IPS DF 4.7 (cell line): Measurements from ENCODE around the gene HCN2.
"Not testable (repeated sequence)": the region's sequence is repeated elsewhere in the genome, so short reads cannot be mapped to it uniquely, and the experiment has no call there.

Experiments used
- DNase-seq: peaks from one replicate; pipeline ENCODE4 v3.0.0-alpha.2; 2013; ENCODE audit warnings: low spot score; ENCODE audit errors: extremely low read depth

HCN2 gene

DNA sequence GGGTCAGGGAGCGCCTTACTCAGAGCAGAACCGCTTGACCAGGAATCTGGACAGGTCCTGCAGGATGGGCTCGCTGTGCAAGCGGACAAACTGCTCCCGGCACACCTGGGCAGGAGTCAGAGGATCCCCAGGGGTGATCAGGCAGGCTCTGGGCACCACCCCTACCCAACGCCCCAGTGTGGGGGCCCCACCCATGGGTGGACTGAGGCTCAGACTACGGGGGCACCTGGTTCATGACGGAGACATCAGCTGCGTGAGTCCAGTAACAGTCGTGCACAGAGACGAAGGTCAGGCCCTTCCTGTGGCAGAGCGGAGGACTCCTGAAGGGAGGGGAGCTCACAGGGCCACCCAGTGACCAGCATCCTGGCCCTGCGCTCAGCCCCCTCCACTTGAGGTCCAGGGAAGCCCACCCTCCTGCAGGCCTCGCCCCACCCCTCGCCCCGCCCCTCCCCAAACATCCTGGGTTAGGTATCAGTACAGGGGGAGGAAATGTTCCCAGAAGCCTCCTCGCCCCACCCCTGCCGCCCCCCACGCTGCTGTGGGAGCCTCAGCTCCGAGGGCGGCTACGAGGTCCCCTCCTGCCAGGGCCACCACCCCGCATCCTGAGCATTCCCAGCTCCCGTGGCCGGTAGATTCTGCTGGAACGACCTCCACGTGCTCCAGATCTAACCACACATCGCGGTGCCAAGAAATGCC, 28.0 kb downstream of the HCN2 start:
- DNase-seq, result no peak

GRCh38 chr19:618247-618619, 28.6 kb downstream of the HCN2 start:
- no peak for DNase-seq

- no peak for DNase-seq
These were observed 29.1 kb downstream of the HCN2 start for GRCh38 chr19:618674-619285.

DNA sequence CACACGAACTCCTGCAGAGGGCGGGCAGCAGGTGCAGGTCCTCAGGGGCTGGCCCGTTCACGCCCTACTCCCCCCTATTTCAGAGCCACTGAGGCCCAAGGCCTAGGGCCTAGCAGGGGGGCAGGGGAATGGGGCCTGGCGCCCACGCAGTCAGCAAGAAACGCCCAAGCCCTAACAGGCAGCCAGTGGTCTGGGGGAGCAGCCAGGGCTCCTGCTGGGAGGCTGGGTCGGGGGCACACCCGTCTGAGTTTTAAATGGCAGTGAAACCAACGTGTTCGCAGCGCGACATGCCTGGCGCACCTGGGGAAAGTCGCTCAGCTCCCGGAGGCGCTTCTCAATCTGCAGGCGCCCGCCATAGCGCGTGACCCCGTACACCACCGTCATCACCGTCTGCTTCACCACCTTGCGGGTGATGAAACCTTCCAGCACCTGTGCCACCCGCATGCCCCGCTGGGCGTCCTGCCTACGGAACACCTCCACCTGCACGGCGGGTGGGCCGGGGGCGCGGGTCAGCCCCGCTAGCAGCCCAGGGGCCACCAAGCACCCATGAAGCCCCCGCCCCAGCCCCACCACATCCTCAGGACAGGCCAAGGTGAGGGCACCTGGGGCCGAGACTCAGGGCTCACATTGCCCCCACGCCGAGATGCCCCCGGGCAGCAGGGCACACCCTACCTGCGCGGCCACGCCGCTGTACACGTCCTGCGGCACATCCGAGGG, 29.8 kb downstream of the HCN2 start:
- DNase-seq, result no peak

GRCh38 chr19:620166-620862, 30.6 kb downstream of the HCN2 start:
- no peak for DNase-seq

GRCh38 chr19:621191-621590, 31.5 kb downstream of the HCN2 start:
- DNase-seq, result not testable (repeated sequence)

DNA sequence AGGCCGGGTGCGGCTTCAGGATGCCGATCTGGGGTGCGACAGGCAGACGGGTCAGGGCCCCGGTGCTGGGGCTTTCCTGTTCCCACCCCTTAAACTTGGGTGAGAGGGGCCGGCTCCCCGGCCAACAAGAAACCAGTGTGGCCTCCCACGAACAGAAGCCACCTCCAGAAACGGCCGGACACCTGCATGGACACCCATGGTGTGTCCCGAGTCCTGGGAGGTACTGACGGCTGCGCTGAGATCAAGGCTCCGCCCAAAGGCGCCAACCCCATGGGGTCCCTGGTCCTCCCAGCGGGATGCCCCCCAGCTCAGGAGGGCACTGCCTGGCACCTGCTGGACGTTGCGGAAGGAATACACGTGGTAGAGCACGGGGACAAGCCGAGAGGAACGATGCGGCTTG, 32.1 kb downstream of the HCN2 start:
- DNase-seq, result no peak

GRCh38 chr19:622666-623065, 33.0 kb downstream of the HCN2 start:
- DNase-seq, result no peak

DNA sequence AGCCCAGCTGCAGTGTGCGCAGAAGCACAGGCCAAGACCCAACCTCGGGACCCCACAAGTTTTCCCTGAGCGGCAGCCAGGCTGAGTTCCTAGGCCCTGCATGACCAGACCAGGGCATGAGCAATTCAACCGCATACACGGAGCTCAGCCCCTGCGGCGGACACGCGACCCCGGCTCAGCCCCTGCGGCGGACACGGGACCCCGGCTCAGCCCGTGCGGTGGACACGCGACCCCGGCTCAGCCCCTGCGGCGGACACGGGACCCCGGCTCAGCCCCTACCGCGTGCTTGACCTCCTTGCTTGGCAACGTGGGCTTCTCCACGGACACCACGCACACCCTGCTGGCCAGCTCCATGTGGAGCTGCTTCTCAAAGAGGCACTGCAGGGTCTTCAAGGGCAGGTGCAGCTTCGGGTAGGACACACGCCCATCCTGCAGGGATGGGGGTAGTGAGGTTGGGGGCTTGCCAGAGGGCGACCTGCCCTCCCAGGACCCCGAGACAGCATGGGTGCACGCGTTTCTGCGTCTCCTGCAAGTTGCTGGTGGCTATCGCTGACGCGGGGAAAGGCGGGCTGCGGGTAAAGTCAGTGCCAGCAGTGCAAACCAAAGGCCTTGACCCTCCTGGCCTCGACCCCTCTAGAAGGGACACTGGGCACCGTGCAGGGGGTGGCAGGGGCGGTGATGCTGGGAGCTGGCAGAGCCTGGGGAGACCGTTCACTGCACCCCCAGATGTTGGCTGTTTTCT, 33.7 kb downstream of the HCN2 start:
- DNase-seq, result no peak

DNA sequence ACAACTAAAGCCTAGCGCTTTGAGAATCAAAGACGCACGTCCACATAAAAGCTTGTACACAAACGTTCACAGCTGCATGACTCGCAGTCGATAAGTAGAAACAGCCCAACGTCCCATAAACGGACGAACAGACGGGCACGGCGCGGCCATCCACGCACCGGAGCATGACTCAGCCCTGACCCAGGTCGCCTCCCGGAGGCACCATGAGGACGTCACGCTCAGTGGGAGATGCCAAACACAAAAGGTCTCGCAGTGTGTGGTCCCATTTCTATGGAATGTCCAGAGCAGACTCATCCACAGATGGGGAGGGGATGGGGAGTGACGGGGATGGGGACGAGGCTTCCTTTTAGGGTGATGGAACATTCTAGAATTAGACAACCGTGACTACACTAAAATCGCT, 34.3 kb downstream of the HCN2 start:
- DNase-seq, result no peak

DNA sequence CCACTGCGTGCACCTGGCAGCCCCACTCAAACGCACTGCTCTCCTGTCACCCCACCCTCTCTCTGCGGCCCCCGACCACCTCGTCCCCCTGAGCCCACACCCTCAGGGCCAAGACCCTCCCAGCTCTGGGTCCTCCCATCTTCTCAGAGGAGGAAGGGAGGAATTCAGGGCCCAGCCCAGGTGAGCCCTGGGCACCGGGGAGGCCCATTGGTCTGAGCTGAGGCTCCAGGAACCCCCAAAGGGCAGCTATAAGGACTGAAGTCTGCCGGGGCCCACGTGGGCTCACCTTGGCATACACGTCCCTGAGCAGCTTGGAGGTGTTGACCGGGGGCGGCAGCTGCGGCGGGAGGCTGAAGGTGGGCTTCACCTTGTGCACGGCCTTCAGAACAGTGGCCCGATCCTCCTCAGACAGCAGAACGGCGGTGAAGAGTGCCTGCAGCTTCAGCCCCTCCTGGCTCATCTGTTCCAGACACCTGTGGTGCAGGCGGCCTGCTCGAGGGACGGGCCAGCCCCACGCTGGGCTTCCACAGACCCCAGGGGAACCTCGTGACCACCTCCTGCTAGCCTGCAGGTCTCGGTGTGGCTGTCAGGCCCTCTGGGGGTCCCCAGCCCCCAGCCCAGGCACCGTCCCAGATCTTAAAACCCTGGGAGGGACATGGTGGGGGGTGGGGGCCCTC, 34.9 kb downstream of the HCN2 start:
- no peak for DNase-seq

GRCh38 chr19:625257-625656, 35.6 kb downstream of the HCN2 start:
- no peak for DNase-seq

GRCh38 chr19:626566-626965, 36.9 kb downstream of the HCN2 start:
- DNase-seq, result not testable (repeated sequence)

DNA sequence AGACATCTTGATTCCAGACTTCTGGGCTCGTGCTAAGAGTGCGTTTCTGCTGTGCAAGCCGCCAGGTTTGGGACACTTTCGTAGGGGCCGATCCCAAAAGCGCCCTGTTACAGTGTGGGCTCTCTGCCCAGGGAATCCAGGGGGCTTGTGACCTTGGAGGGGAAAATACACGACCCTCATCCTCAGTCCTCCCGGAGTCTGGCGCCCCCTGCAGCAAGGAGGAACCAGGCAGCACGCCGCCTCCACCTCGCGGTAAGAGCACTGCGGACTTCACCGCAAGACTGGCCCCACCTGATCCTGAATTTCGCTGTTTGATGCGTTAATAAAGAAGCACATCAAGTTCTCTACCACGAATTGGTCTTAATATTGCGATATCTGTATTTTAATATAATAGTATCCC, 38.5 kb downstream of the HCN2 start:
- DNase-seq, result no peak

DNA sequence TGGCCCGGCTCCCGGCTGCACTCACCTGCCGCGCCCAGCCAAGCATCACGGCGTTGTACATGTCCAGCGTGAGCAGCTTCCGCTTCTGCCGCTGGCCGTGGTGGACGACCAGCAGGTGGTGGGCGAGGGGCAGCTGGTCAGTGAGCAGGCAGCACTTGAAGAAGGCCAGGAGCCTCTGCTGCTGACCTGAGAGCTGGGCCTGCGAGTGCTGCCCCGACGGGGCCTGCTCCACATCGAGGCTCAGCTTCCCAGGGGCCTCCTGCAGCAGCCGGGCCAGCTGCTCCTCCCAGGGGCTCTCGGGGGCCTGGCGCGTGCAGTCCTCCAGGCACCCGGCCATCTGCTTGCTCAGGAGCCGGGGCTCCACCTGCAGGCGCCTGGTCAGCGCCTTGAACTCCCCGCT, 39.8 kb downstream of the HCN2 start:
- DNase-seq, result not testable (repeated sequence)

- no peak for DNase-seq
These were observed 40.5 kb downstream of the HCN2 start for GRCh38 chr19:629961-630714.

DNA sequence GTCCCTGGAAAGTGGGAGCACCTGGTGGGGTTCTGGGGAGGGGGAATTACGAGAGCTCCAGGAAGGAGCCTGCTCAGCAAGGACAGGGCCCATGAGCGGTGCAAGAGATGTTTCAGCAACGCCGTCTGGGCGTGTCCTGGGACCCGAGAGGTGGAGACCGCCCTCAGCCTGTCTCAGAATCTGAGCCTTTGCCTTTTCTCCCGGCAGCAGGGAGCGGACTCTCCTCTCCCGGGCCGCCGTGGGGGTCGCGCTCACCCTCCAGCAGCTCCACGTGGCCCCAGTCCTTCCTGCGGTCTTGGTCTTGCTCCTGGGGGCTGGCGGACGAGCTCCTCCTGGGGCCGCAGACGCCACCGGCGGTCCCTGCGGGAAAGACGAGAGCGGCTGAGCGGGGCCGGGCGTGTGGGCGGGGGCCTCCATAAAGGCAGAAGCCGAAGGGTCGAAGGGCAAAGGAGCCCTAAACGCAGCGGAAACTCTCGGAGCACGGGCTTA, 42.9 kb downstream of the HCN2 start:
- no peak for DNase-seq

- DNase-seq, result peak; percentile 86
These were observed 43.5 kb downstream of the HCN2 start, which contains the start of gene POLRMT for GRCh38 chr19:633068-633785. Gene POLRMT (minus strand): TSS chr19:633537. CDS start chr19:633512, 25 bp downstream.
